HG03039 (cell line): ENCODE data around the gene HTRA1.

ENCODE experiments used
- ATAC-seq: cut with Tn5 transposase; IDR thresholded peaks from one replicate; pipeline ENCODE4 v1.9.1; 2021; ENCODE audit warnings: mild to moderate bottlenecking, moderate library complexity; ENCODE audit not compliant: unreplicated experiment

HTRA1 gene

GRCh38 chr10:122461367-122461728 is at the start of gene HTRA1:
TSS of gene HTRA1 (plus strand) at chr10:122461553. CDS start at chr10:122461653, 100 bp downstream.
- ATAC-seq = no peak

GRCh38 chr10:122413327-122413726 is 48.0 kb upstream of the HTRA1 start:
- no peak for ATAC-seq

- ATAC-seq = no peak
These were observed 43.7 kb upstream of the HTRA1 start for GRCh38 chr10:122417667-122418066.

- no peak for ATAC-seq
These were observed 42.3 kb upstream of the HTRA1 start for GRCh38 chr10:122419016-122419415.

- no peak for ATAC-seq
These were observed 41.3 kb upstream of the HTRA1 start for GRCh38 chr10:122419876-122420623.

GRCh38 chr10:122420624-122421007 is 40.7 kb upstream of the HTRA1 start:
- ATAC-seq = no peak

- no peak for ATAC-seq
These were observed 40.2 kb upstream of the HTRA1 start for GRCh38 chr10:122421054-122421625.

GRCh38 chr10:122421742-122422141 is 39.6 kb upstream of the HTRA1 start:
- no peak for ATAC-seq

GRCh38 chr10:122422266-122422989 is 38.9 kb upstream of the HTRA1 start:
- ATAC-seq = no peak

- ATAC-seq = no peak
These were observed 37.3 kb upstream of the HTRA1 start for GRCh38 chr10:122424059-122424458.

- no peak for ATAC-seq
These were observed 34.5 kb upstream of the HTRA1 start for GRCh38 chr10:122426829-122427228.

GRCh38 chr10:122427280-122427679 is 34.1 kb upstream of the HTRA1 start:
- no peak for ATAC-seq

GRCh38 chr10:122435212-122435827 is 26.0 kb upstream of the HTRA1 start:
- ATAC-seq = no peak

GRCh38 chr10:122441961-122442360 is 19.4 kb upstream of the HTRA1 start:
- no peak for ATAC-seq

GRCh38 chr10:122445469-122445868 is 15.9 kb upstream of the HTRA1 start:
- ATAC-seq = no peak

GRCh38 chr10:122445904-122446303 is 15.4 kb upstream of the HTRA1 start:
- ATAC-seq = no peak

GRCh38 chr10:122446668-122447423 is 14.5 kb upstream of the HTRA1 start:
- no peak for ATAC-seq

GRCh38 chr10:122448600-122448999 is 12.8 kb upstream of the HTRA1 start:
- no peak for ATAC-seq

- no peak for ATAC-seq
These were observed 12.2 kb upstream of the HTRA1 start for GRCh38 chr10:122449153-122449552.

GRCh38 chr10:122450353-122450990 is 10.9 kb upstream of the HTRA1 start:
- no peak for ATAC-seq
